HG03159 (cell line): ENCODE data around the gene CCDC180.
"Not testable (repeated sequence)": the region's sequence is repeated elsewhere in the genome, so short reads cannot be mapped to it uniquely, and the experiment has no call there.

Experiments
- ATAC-seq: cut with Tn5 transposase; IDR thresholded peaks from one replicate; pipeline ENCODE4 v1.9.1; 2021; ENCODE audit warnings: mild to moderate bottlenecking, moderate library complexity; ENCODE audit not compliant: unreplicated experiment

Gene CCDC180

DNA sequence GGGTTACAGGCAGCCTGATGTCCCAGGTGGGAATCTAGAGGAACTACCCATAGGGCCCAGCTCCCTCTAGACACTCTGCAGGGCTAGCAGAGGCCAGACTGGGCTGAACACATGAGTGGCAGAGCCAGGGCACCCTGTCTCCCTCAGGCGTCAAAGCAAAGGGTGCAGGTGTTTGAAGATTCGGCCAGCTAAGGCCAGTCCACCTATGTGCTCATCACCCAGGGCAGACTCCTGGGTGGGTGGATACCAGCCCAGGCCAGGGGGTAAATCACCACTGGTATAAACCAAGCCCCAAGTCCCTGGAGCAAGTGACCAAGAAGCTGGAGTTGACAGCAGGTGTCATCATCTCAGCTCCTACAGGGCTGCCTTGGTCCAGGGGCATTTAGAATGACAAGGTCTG is 3.4 kb downstream of the CCDC180 start:
- no peak for ATAC-seq

GRCh38 chr9:97311798-97312500 is 4.5 kb downstream of the CCDC180 start:
- no peak for ATAC-seq

- ATAC-seq, result no peak
These were observed 5.1 kb downstream of the CCDC180 start for GRCh38 chr9:97312556-97312955.

DNA sequence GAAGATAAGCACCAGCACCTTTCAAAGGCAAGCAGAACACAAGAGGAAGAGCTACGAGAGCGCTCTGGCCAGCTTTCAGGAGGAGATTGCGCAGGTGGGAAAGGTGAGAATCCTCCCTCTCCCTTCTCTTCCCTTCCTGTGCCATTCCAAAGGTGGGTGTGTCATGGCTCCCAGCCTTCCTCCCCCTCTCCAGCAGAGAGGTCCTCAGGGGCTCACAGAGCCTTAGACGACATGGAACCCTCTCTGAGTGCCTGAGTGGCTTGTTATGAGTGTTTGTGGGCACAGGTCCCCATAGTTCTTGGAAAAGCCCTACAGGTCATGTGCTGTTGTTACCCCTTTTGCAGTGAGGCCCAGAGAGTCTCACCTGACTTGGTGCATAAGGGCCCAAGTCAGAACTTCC is 5.8 kb downstream of the CCDC180 start:
- ATAC-seq, result no peak

- ATAC-seq, result no peak
These were observed 6.3 kb downstream of the CCDC180 start for GRCh38 chr9:97313746-97314145.

DNA sequence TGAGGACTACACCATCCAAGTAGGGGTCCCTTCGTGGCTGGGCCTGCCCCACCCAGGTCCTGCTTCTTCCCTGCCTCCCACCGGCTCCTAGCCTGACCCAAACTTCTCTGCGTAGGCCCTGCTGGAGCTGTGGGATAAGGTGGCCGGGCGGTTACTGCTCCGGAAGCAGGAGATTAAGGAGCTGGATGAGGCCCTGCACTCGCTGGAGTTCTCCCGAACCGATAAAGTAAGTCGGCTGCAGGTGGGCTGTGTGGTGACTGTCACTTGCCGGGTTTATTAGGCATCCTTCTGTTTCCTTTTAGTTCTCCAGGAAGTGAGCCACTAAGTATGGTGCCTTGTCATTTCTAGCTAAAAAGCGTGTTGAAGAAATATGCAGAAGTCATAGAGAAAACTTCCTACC is 7.0 kb downstream of the CCDC180 start:
- ATAC-seq, result no peak

- ATAC-seq, result no peak
These were observed 8.1 kb downstream of the CCDC180 start for GRCh38 chr9:97315550-97315949.

DNA sequence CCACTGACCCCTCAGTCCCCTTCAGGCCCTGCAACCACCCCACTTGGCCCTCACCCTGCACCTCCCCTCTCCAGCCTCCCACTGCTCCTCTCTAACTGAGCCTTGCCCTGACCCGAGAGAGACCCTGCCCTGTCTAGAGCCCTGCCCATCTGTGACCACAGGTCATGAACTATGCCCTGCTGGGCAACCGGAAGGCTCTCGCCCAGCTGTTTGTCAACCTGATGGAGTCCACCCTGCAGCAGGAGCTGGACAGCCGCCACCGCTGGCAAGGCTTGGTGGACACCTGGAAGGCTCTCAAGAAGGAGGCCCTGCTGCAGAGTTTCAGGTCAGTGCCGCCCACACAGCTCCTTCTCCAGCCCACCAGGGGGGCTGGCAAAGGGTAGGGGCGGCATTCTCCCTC is 9.4 kb downstream of the CCDC180 start:
- ATAC-seq, result no peak

DNA sequence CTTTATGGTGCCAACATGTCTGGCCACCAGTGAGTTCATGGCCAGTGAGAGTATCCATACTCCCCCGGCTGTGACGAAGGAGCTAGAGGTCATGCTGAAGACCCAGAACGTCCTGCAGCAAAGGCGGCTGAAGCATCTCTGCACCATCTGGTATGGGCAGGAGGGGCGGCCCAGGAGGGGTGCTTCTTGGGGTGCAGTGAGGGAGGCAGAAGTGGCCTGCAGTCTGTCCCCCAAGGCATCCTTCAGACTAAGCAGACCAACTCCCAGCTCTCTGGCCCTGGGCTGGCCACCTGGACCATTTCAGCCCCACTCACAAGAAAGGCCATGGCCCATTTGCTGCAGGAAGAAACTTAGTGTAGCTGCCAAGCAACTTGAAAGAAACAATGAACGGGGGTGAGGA is 11.0 kb downstream of the CCDC180 start:
- no peak for ATAC-seq

GRCh38 chr9:97319395-97319794 is 11.9 kb downstream of the CCDC180 start:
- ATAC-seq, result no peak

DNA sequence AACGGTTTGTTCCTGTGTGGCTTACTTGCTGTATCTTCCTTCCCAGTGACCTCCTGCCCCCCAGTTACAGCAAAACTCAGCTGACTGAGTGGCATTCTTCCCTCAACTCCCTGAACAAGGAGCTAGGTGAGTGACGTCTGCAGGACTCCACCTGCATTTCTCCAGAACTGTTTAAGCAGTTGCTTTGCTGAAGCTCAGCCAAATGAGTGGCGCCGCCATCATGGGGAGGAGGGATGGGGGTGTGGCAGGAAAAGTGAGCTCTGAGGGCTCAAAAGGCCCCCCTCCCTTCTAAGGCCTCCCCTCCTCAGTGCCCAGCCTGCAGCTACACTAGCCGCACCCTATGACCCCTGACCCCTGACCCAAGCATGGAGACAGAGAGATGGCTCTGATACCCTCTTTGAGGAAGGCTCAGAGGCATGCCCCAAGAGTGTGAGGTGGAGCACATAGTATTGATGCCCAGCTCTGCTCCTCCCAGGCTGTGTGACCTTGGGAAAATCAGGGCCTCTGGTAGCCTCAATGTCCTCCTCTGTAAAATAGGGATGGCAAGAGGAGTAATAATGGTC is 12.7 kb downstream of the CCDC180 start:
- ATAC-seq, result no peak

- ATAC-seq, result no peak
These were observed 13.8 kb downstream of the CCDC180 start for GRCh38 chr9:97321251-97321650.

DNA sequence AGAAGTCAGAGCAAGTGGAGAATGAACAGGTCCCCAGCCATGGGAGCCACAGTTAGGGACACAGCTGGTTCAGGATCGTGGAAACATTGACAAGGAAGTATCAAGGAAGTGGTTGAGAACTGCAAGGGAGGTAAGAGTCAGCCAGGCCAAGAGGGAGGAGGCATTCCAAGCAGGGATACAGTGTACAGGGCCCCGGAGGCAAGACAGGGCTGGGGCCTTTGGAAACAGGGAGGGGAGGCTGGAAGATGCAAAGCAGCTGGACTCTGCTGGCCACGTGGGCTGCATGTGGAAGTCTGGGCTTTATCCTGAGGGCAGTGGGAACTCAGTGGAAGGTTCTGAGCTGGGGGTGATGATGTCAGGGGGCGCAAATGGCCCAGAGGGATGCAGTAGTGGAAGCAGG is 14.2 kb downstream of the CCDC180 start:
- no peak for ATAC-seq

GRCh38 chr9:97322105-97322504 is 14.6 kb downstream of the CCDC180 start:
- ATAC-seq, result no peak

- ATAC-seq, result no peak
These were observed 17.5 kb downstream of the CCDC180 start for GRCh38 chr9:97324954-97325353.

DNA sequence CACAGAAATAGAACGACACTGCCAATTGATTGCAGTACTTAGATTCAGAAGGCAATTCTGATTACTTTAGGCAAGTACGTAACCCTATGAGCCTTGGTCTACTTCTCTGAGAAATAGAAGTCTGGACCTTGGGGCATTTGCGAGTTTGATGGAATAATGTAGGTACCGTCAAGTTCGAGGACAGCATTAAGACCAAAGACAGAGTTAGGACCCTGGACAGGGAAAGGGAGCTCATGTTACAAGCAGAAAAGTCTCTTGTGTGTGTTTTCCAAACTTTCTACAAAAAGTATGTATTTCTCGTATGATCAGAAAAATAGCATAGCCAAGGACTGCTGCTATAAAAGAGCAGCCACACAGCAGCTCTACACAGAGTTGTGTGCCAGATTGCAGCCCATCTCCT is 20.1 kb downstream of the CCDC180 start:
- ATAC-seq, result no peak

DNA sequence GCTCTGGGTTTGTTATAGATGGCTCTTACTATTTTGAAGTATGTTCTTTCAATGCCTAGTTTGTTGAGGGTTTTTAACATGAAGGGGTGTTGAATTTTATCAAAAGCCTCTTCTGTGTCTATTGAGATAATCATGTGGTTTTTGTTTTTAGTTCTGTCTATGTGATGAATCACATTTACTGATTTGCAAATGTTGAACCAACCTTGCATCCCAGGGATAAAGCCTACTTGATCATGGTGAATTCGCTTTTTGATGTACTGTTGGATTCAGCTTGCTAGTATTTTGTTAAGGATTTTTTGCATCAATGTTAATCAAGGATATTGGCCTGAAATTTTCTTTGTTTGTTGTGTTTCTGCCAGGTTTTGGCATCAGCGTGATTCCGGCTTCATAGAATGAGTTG is 25.5 kb downstream of the CCDC180 start:
- ATAC-seq, result no peak

- ATAC-seq, result not testable (repeated sequence)
These were observed 28.2 kb downstream of the CCDC180 start for GRCh38 chr9:97335622-97336021.

DNA sequence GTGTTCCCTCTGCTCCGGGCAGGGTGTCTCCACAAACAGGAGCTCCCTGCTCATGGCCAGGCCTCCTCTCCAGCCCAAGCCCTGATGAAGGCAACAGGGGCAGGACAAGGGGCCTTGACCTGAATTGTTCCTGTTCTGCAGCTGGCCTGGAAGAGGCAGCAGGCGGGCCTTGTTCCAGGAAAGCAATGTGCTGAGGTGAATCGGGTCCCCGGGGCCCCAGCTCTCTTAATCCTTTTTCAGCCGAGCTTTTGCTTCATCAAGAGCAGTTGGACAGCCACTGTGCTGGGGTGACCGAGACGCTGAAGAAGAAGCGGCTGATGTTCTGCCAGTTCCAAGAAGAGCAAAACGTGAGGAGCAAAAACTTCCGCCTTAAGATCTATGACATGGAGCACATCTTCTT is 41.4 kb downstream of the CCDC180 start:
- no peak for ATAC-seq

- ATAC-seq, result no peak
These were observed 41.9 kb downstream of the CCDC180 start for GRCh38 chr9:97349400-97349799.

DNA sequence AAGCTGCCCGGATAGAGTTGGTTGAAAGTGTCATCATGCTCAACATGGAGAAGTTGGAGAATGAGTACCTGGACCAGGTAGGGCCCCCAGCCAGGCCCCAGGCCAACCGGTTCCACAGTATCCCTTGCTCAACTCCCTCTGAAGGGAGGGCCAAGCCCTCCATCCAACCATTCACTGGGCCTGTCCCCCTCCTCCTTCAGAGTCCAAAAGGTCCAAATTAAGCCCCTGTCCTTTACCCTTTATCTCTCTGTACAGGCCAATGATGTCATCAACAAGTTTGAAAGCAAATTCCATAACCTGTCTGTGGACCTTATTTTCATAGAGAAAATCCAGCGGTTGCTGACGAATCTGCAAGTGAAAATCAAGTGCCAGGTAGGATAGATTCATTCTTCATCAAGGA is 47.2 kb downstream of the CCDC180 start:
- ATAC-seq, result no peak

DNA sequence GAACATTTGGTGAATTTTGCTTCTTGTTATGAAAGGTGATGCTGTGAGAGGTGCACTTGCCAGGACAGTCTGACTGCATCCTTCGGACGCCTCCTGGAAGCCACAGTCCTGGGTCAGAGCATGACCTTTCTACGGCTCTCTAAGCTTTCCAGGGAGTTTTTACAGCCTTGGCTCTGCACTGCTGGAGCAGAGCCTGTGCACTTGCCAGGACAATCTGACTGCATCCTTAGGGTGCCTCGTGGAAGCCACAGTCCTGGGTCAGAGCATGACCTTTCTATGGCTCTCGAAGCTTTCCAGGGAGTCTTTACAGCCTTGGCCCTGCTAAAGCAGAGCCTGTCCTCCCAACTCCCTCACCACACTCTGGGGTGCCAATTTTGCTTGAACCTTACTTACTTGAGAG is 49.6 kb downstream of the CCDC180 start:
- no peak for ATAC-seq
